HL-60 (cell line): ENCODE results near the gene ATP8B3.

Experiments
- CTCF ChIP-seq: IDR thresholded peaks from one replicate; pipeline ENCODE4 v1.5.1; 2011; ENCODE audit warnings: low read length, control low read depth, inconsistent platforms; ENCODE audit not compliant: insufficient read depth
- GABPA ChIP-seq: IDR thresholded peaks from 2 replicates; pipeline ENCODE4 v1.6.1; 2012; ENCODE audit warnings: low read depth
- POLR2AphosphoS5 ChIP-seq: IDR thresholded peaks from 2 replicates; pipeline ENCODE4 v1.6.1; 2012; ENCODE audit warnings: low read depth
- REST ChIP-seq: IDR thresholded peaks from 2 replicates; pipeline ENCODE4 v1.6.1; 2012; ENCODE audit warnings: low read depth; ENCODE audit not compliant: insufficient replicate concordance
- SPI1 ChIP-seq: IDR thresholded peaks from 2 replicates; pipeline ENCODE4 v1.6.1; 2012; ENCODE audit warnings: low read depth, mild to moderate bottlenecking, borderline replicate concordance

GRCh38 chr19:1776606-1777147 is 35.4 kb downstream of the ATP8B3 start:
- TF ChIP-seq REST (no peak), CTCF (no peak), SPI1 (no peak), POLR2AphosphoS5 (no peak), GABPA (no peak)
